Medulla oblongata (tissue), 1 donor: ENCODE results near the gene COX4I1.

Source experiments
- DNase-seq: peaks from one replicate; pipeline ENCODE4 v3.0.0-alpha.2; 2015; ENCODE audit errors: extremely low spot score

Gene COX4I1

GRCh38 chr16:85767531-85767930, 32.0 kb upstream of the COX4I1 start:
- no peak for DNase-seq

DNA sequence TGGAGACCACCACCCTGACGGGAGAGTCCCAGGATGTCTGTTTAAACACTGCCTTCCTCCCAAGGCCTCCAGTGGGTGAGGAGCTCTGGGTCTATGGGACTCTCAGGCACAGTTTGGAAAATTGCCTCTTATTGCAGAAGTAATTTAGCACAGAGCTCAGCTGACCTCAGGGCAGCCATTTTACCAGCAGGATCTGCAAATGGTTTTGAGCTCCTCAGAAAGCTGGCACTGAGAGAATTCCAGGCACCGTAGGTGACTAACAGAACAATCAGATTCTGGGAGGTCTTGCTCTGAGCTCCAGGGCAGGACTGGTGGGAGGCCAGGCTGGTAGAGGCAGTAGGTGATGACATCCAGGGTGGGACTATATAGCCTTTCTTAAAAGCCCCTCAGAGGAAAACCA, 31.3 kb upstream of the COX4I1 start:
- DNase-seq = no peak

- no peak for DNase-seq
These were observed 28.8 kb upstream of the COX4I1 start for GRCh38 chr16:85770741-85771140.

- DNase-seq = no peak
These were observed 26.5 kb upstream of the COX4I1 start for GRCh38 chr16:85773044-85773443.

DNA sequence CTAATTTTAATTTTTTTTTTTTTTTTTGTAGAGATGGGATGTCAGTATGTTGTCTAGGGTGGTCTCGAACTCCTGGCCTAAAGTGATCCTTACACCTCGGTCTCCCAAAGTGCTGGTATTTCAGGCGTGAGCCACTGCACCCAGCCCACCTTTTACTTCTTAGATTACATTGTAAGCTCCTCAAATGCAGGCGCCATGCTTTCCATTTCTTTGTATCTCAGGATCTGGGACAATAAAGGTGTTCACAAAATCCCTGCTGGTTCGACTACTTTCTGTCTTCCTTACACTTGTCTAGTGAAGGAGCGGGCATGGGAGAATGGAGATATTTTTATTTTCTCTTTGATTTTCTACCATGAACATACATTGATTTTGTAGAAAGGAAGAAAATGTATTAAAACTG, 25.4 kb upstream of the COX4I1 start:
- DNase-seq = no peak

GRCh38 chr16:85774811-85775210, 24.7 kb upstream of the COX4I1 start:
- no peak for DNase-seq

GRCh38 chr16:85777583-85778310, 21.7 kb upstream of the COX4I1 start:
- no peak for DNase-seq

DNA sequence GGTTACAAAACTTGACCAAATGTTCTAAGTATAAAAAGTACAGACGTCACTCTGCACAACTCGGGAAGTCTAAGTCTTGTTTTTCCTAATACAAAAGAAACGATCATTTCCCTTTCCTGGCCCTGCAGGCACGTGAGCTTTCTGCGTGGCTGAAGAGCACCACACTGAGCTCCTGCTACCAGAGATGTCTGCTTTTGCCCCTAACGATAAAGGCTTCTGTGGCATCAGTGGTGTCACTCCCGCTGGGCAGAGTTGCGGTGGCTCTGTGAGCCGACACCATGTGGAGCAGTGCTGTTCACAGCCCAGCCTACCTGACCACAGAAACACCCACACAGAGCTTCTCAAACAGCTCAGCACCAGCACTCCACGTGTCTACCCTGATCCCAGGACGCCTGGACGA, 20.6 kb upstream of the COX4I1 start:
- no peak for DNase-seq

- DNase-seq = no peak
These were observed 19.2 kb upstream of the COX4I1 start for GRCh38 chr16:85780281-85780680.

DNA sequence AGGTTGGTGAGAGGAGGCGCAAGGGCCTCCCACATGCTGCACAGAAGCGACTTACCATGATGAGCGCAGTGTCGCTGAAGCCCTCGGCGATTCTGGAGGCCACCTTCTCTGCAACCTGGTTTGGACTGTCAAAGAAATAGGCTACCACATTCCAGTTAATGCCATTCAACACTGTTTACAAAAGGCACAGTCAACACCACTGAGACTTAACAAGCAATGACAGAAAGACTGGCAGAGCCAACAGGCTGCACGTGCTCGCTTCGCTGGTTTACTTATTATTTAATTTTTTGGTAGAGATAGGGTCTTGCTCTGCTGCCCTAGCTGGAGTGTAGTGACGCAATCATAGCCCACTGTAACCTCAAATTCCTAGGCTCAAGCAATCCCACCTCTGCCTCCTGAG, 18.3 kb upstream of the COX4I1 start:
- no peak for DNase-seq

DNA sequence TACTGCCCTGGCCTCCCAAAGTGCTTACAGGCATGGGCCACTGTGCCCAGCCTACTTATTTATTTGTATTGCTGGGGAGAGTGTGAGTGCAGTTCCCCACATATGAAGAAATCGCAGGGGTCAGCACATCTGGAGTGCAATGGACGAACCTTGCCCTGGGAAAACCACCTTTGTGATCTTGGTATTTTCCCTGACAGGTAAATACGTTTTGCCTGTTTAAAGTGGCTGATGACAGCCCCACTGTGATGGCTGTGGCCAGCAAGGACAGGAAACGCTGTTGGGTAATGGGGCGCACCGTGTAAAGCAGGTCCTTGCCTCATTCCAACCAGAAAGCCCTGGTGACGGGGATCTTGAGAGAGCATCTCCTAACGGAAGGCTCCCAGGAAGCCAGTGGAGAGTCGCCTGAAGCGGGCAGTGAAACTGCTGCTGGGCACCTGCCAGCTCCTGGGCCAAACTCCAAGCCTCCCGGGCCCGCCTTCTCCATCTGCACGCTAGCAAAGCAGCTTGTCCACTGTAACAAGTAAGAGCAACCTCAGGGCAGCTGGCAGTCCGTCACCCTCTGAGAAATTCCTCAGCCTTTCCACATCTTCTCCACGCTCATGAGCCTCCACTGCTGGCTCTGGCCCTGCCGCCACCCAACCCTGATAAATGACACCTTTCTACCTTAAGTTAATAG, 17.7 kb upstream of the COX4I1 start:
- DNase-seq = peak; percentile 67

DNA sequence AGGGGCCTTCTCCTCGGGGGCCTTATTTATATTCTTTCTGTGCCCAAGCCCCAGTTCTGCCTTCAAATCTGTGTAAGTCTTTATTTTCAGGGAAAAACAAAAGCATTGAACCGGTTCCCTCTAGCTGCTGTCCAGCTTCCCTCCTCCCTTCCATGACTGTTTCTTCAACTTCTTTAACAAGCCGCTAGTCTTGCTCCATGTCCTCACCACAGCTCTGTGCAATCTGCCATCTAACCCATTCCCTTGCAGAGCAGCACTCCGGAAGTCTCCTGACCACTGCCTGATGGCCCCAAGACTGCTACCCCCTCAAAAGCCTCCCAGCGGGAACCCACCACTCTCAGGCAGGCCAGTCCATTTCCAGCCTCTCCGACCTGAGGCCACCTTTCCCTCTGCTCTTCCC, 17.0 kb upstream of the COX4I1 start:
- peak; percentile 31 for DNase-seq

- no peak for DNase-seq
These were observed 16.1 kb upstream of the COX4I1 start for GRCh38 chr16:85783441-85783840.

GRCh38 chr16:85784813-85785212, 14.7 kb upstream of the COX4I1 start:
- DNase-seq = no peak

DNA sequence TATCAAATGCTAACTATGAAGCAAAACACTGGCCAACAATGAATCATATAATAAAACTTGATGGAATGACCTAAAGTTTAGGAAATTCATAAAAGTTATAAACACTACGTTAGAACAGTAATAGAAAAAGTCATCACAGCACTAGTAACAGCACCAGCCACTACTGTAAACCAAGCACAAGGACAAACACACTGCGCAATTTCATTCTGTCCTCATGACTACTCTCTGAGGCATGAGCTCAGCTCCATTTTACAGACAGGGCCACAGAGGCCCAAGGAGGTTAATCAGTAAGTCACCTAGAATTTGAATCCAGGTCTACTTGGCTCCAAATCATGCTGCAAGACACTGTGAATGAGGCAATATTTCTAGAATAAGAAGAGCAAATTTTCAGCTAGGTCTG, 13.6 kb upstream of the COX4I1 start:
- DNase-seq = no peak

DNA sequence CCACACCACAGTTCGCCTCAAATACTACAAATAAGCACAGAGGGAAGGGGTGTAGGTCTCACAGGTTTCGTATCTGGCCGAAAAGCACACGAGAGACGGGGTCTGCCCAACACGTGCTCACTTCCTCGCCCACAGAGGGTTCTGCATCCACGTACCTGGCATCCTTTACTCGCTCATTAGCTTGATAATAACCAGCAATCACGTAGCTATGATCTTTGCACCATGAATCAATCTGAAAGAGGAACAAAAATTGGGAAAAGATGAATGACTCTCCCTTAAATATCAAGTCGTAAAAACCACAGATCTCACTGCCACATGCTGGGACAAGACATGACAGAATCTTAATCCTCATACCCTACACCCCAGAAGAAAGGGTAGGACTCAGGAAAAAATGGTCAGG, 10.7 kb upstream of the COX4I1 start:
- DNase-seq = no peak

DNA sequence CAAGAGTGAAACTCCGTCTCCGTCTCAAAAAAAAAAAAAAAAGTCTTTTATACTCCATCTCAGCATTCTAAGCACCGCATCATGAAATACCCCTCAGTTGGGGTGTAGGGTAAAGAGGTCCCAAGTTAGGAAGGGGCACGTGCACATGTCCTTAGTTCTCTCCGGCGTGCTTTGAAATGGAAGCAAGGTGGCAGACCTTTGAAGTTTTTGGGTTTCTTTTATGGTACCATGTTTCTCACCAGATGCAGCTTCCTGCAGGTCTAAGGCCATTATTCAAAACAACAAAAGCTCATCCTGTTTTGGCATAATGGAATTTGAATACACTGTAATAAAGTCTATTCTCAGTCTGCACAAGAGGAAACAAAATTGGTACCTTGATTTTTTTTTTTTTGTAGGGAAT, 9.7 kb upstream of the COX4I1 start:
- no peak for DNase-seq

DNA sequence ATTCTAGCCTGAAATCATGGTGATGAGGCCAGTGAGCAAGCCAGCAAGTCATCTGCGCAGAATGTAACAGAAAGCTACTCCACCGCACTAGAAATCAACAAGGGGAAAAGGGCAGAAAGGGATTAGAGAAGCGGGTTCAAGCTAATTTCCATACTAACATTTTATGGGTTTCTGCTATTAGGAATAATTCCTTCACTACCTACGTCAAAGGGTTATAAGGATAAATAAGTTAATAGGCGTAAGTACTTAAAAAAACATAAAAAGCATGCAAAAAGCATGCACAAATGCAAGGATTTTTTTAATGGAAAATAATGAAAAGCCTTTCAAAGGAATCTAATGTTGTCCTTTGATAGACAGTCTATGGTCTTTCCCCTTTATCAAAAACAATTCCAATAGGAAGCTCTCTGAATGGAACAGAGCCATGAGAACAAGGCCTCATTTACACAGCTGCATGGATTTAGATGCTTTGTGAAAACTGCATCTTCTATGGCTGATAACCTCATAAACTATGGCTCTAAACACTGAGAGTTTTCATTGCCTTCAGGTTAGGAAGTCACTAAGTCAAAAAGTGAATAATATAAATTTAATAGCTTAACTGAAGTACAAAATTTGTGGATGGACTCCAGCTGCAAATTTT, 5.7 kb upstream of the COX4I1 start:
- DNase-seq = no peak

GRCh38 chr16:85794696-85795095, 4.8 kb upstream of the COX4I1 start:
- no peak for DNase-seq

DNA sequence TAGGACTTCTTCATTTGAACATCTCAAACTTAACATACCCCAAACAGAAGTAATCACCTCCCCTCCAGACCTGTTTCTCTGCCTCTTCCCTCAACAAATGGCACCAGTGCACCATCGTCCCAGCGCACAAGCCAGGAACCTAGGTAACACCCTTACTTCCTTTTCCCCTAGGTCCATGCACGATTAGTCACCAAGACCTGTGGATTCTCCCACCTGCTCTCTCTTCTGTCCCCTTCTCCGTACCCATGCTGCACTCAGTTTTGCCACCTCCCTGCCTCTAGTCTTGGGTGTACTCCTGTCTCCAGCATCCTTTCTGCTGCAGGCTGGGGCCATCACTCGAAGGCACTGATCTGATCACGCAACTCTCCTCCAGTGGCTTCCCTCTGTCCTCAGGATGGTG, 3.3 kb upstream of the COX4I1 start:
- DNase-seq = no peak

- DNase-seq = no peak
These were observed 2.9 kb upstream of the COX4I1 start for GRCh38 chr16:85796599-85796998.

DNA sequence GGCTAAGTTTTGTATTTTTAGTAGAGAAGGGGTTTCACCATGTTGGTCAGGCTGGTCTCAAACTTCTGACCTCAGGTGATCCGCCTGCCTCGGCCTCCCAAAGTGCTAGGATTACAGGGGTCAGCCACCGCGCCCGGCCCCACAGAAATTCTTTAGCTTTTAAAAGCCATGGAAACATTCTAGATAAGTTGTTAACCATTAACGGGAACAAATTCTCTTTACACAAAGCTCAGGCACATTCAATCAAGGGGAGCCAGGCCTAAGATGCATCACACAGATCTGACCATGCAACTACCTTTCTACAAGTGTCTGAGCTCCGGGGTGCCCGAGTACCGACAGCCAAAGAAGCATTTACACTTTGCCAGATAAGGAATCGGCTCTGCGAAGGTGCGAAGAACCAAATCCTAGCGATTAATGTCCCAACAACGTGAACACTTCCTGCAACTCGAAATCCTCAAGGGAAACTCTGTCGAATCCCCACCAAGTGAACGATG, 1.2 kb upstream of the COX4I1 start:
- no peak for DNase-seq

- no peak for DNase-seq
These were observed 496 bp upstream of the COX4I1 start for GRCh38 chr16:85798901-85799496.
